ENCODE results near the gene CDK17. TPM values are rescaled to one million over a fixed set of nuclear protein-coding genes. Genes with fewer than 3 reads are reported as not detected.
"Not testable (repeated sequence)": the region's sequence is repeated elsewhere in the genome, so short reads cannot be mapped to it uniquely, and the experiment has no call there.

CDK17 gene
- total and polyA plus RNA-seq, 7 donors, result 4.6 to 117 (median 63.2) TPM

DNA sequence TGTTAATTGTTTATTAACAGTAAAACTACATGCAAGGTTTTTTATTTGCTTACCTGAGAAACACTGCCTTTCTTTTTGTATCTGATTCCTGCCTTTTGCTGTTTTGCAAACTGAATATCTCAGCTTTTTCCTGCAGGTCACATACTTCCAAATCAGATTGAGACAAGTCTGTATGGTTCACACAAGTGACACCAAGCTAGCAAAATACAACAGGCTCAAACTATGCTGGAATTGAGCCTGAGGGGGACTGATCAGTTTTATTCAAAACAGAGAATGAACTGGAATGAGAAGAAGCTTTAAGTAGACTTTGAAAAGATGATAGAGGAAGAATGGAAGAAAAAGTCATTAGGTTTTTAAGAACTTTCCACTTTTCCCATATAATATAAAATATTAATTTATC lies 12.2 kb upstream of the CDK17 start:
- H3K4me3 ChIP-seq, result no peak overlapping the region
- no peaks in the 10 kb centered on the region for H3K4me1 ChIP-seq
- intact Hi-C loops (cut with DNase I), result no loop called here
- H3K36me3 ChIP-seq, result no peaks in the 10 kb centered on the region
- no peak for DNase-seq
- H3K27me3 ChIP-seq, result no peaks in the 10 kb centered on the region
- no peaks in the 10 kb centered on the region for H3K9me3 ChIP-seq
- TF ChIP-seq POLR2AphosphoS5 (IDR thresholded peaks at IDR 0.05), result no peak
- no peak for TF ChIP-seq CTCF (IDR thresholded peaks at IDR 0.05)
- TF ChIP-seq EP300 (IDR thresholded peaks at IDR 0.05), result no peak
- TF ChIP-seq POLR2A (IDR thresholded peaks at IDR 0.05), result no peak
- H3K27ac ChIP-seq, result no peak overlapping the region

DNA sequence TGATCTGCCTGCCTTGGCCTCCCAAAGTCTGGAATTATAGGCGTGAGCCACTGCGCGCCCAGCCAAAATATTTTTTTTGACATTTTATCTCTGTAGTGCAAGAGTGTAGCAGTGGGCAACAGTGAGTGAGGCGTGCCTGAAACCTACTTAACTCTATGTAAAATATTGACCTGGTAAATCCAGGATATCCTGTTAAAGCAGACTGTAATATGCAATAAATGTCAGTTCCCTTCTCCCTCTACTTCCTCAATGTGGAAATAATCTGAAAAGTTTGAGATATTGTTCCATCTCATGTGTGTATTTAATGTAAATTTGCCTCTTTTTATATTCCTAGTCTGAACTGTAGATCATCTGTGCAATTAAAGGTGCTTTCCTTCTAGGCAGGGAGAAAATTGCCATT lies 9.5 kb upstream of the CDK17 start:
- Histone ChIP-seq H3K27me3 (no peaks in the 10 kb centered on the region), H3K27ac (peak overlapping the region in 1 of 4 donors; percentile 3), H3K4me3 (no peak overlapping the region), H3K4me1 (no peaks in the 10 kb centered on the region), H3K9me3 (no peaks in the 10 kb centered on the region), H3K36me3 (no peaks in the 10 kb centered on the region)
- TF ChIP-seq POLR2AphosphoS5 (IDR thresholded peaks at IDR 0.05) (no peak), POLR2A (IDR thresholded peaks at IDR 0.05) (no peak), EP300 (IDR thresholded peaks at IDR 0.05) (no peak)
- intact Hi-C loops (cut with DNase I), result loop anchor here (10.0 kb wide), 1 partner anchor 375 kb away; the partner anchor contains the start of gene LTA4H
- no peak for DNase-seq
- WGBS, 2 donors, result 84 to 88% methylated on average over 4 of the region's 4 CpGs

GRCh38 chr12:96408993-96409392 lies 8.8 kb upstream of the CDK17 start:
- Histone ChIP-seq H3K36me3 (no peaks in the 10 kb centered on the region), H3K27me3 (no peaks in the 10 kb centered on the region), H3K27ac (peak overlapping the region in 1 of 4 donors; percentile 3), H3K4me3 (no peak overlapping the region), H3K4me1 (no peaks in the 10 kb centered on the region), H3K9me3 (no peaks in the 10 kb centered on the region)
- TF ChIP-seq POLR2A (IDR thresholded peaks at IDR 0.05) (no peak), POLR2AphosphoS5 (IDR thresholded peaks at IDR 0.05) (peak; percentile 67 to 76 (median 72)), CTCF (IDR thresholded peaks at IDR 0.05) (no peak), EP300 (IDR thresholded peaks at IDR 0.05) (peak in 1 of 4 donors; percentile 11)
- intact Hi-C loops (cut with DNase I), result loop anchor here (10.0 kb wide), 1 partner anchor 374 kb away; the partner anchor contains the start of gene LTA4H
- WGBS, 2 donors, result 94 to 95% methylated on average over 3 of the region's 3 CpGs
- no peak for DNase-seq

GRCh38 chr12:96407429-96408097 lies 7.3 kb upstream of the CDK17 start:
- H3K27me3 ChIP-seq, H3K27ac ChIP-seq, DNase-seq, H3K4me1 ChIP-seq, H3K4me3 ChIP-seq, H3K9me3 ChIP-seq, H3K36me3 ChIP-seq: not testable (repeated sequence)
- intact Hi-C loops (cut with DNase I), result loop anchor here (10.0 kb wide), 1 partner anchor 373 kb away; the partner anchor contains the start of gene LTA4H
- 76 to 84% methylated on average over 7 of the region's 7 CpGs for WGBS, 2 donors

DNA sequence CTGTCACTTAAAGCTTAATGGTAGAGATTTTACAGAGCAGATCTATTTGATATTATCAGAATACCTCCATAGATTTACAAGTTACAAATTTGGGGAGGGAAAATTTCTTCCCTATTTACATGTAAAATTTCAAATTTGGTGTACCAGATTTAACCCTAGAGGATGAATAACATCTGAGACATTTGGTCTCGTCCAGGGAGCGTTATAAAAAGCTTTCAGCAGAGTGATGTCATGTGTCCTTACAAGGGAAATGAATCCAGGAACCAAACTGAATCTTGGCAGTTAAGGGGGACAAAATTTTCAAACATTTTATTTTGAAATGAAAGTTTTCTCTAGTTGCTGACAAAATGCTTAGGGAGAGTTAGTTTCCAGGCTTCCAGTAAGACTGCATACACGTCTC lies 4.5 kb upstream of the CDK17 start:
- no peak overlapping the region for H3K27ac ChIP-seq
- WGBS, 2 donors, result 57 to 66% methylated on average over 3 of the region's 3 CpGs
- intact Hi-C loops (cut with DNase I), result loop anchor here (10.0 kb wide), 1 partner anchor 370 kb away; the partner anchor contains the start of gene LTA4H

More for the DNA sequence above, 4.5 kb upstream of the CDK17 start:
- DNase-seq, result no peak
- Histone ChIP-seq H3K4me3 (no peak overlapping the region), H3K36me3 (no peaks in the 10 kb centered on the region), H3K9me3 (no peaks in the 10 kb centered on the region), H3K27me3 (no peaks in the 10 kb centered on the region), H3K4me1 (peaks cover 0 to 7% (median 2%) of the 10 kb centered on the region in 4 donors)
- TF ChIP-seq POLR2AphosphoS5 (IDR thresholded peaks at IDR 0.05) (no peak), CTCF (IDR thresholded peaks at IDR 0.05) (no peak), POLR2A (IDR thresholded peaks at IDR 0.05) (no peak), EP300 (IDR thresholded peaks at IDR 0.05) (no peak)
